AG09319 (cell line): ENCODE data around the gene MICU1.
"Not testable (repeated sequence)": the region's sequence is repeated elsewhere in the genome, so short reads cannot be mapped to it uniquely, and the experiment has no call there.

Source experiments
- DNase-seq: peaks from one replicate; pipeline ENCODE4 v3.0.0-alpha.2; 2010; ENCODE audit warnings: low read depth; ENCODE audit errors: extremely low read depth
- TF ChIP-seq, protein P1 (sequence below): IDR thresholded peaks from 2 replicates; pipeline ENCODE4 v1.5.1; 2011; ENCODE audit warnings: low read depth, mild to moderate bottlenecking, inconsistent platforms, low read length, moderate library complexity

MICU1 gene

DNA sequence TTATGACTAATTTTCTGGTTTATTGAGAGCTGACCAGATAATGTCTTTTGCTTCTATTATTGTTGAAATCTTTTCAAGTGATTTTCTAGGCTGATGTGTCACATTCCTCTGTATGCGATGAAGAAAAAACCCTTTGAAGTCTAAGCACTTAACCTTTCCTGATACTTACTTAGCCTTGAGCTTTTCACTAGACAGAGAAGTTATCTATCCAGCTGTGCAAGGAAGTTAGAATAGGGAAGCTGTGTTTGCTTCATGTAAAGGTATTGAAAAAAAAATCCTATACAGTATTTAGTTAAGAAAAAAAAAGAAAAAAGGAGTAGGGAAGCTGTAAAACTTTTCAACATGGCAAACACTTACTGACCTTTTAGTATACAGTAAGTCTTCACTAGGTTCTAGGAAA is 153.6 kb downstream of the MICU1 start:
- TF ChIP-seq, protein P1, sequence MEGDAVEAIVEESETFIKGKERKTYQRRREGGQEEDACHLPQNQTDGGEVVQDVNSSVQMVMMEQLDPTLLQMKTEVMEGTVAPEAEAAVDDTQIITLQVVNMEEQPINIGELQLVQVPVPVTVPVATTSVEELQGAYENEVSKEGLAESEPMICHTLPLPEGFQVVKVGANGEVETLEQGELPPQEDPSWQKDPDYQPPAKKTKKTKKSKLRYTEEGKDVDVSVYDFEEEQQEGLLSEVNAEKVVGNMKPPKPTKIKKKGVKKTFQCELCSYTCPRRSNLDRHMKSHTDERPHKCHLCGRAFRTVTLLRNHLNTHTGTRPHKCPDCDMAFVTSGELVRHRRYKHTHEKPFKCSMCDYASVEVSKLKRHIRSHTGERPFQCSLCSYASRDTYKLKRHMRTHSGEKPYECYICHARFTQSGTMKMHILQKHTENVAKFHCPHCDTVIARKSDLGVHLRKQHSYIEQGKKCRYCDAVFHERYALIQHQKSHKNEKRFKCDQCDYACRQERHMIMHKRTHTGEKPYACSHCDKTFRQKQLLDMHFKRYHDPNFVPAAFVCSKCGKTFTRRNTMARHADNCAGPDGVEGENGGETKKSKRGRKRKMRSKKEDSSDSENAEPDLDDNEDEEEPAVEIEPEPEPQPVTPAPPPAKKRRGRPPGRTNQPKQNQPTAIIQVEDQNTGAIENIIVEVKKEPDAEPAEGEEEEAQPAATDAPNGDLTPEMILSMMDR: no peak
- no peak for DNase-seq

DNA sequence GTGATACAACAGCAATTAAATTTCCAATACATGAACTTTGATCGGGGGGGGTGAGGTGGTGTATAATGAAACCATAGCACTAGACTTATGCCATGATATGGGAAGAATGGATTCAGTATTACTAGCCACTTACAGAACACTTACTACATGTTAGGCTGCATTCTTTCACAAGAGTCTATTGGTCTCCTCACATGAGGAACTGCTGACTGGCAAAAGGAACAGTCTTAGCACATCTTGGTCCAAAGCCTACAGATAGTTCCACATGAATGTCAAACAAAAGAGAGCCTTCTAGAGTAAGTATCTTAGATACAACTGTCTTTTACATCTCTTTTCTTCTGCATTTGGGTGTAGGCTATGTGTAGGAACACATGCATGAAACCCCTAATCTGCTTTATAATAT is 155.2 kb downstream of the MICU1 start:
- DNase-seq: no peak
- TF ChIP-seq, protein P1: no peak

DNA sequence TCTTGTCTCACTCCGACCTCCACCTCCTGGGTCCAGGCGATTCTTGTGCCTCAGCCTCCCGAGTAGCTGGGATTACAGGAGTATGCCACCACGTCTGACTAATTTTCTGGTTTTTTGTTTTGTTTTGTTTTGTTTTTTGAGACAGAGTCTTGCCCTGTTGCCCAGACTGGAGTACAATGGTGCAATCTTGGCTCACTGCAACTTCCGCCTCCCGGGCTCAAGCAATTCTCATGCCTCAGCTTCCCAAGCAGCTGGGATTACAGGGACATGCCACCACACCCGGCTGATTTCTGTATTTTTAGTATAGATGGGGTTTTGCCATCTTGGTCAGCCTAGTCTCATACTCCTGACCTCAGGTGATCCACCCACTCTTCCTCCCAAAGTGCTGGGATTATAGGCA is 158.8 kb downstream of the MICU1 start:
- DNase-seq: not testable (repeated sequence)

DNA sequence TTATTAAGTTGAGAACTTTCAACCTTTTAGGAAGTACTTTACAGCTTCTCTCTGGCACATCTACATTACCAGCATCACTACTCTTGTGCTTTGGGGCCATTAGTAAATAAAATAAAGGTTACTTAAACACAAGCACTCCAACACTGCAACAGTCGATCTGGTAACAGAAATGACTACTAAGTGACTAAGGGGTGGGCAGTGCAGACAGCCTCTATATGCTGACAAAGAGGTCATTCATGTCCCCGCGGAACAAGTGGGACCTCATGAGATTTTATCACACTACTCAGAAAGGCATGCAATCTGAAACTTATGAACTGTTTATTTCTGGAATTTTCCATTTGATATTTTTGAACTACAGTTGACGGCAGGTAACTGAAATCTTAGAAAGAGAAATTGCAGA is 159.9 kb downstream of the MICU1 start:
- TF ChIP-seq, protein P1: no peak

DNA sequence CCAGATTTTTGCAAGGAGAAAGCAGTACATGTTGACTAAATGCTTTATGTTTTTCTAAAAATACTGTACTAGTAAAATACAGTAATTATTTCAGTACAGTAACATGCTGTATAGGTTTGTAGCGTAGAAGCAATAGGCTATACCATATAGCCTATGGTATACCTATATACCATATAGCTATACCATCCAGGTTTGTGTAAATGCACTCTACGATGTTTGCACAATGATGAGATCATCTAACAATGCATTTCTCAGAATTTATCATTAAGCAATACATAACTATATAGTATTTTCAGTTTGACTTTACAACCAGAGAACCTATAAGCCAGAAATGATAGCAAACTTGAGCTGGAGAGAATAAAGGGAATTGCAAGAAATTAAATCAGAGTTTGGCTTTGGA is 161.4 kb downstream of the MICU1 start:
- TF ChIP-seq, protein P1: no peak
- DNase-seq: no peak

More for the DNA sequence above, 159.9 kb downstream of the MICU1 start:
- no peak for DNase-seq

DNA sequence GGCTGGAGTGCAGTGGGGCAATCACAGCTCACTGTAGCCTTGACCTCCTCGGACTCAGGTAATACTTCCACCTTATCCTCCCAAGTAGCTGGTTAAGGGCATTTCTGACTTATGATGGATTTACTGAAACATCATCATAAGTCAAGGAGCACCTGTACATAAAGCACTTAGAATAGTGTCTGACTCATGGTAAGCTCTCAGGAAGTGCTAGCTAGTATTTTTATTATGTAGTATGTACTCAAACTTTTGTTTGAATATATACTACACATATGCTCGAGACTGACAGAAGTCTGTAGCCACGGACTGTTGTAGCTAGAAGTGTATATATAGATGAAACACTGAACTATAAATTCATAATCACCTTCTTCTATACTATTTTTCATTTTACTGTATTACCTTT is 163.6 kb downstream of the MICU1 start:
- DNase-seq: no peak
- TF ChIP-seq, protein P1: no peak

DNA sequence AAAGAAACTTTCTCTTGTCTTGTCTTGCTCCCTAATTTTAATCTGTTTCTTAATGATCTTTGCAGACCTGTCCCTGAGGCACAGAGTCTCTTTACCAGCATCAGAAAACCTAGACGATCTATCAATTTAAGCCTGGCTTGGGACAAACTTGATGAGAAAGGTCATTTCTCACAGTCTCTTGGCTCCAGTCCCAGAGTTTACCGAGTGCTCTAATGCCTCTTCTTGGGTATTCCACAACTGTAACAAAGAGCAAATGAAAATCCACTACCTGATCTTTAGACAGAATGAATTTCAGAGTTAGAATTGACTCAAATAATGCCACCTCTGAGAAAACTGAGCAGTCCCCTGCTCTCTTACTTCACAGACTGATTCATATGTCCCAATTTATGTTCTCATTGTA is 164.8 kb downstream of the MICU1 start:
- no peak for DNase-seq
- TF ChIP-seq, protein P1: no peak

DNA sequence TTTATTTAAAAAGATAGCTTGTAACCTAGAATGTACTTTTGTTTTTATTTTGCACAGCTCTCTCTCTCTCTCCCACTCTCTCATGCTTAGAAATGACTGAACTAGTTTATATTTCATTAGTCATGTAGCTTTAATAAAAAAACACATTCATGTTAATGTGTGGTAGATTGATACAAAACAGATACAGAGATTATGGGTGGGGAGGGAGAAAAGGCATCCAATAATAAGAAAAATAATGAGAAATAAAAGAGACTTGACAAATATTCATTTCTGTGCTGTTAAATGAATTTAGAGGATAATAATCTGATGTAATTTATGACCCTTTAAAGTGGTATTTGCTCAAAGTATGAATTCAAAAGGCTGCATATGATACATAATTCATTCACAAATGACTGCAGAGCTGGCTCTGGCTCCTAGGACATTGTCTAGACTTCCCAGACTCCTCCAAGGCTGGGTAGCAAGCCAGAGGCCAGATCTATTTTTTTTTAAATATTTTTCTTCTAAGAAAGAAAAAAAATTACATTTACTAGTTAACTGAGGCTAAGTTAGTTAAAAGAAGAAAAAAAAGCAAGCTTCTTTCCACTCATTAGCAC is 165.5 kb downstream of the MICU1 start:
- no peak for DNase-seq
- TF ChIP-seq, protein P1: no peak
